Calu3 (cell line): Measurements from ENCODE around the gene PLEKHH3. TPM values are rescaled to one million over a fixed set of nuclear protein-coding genes. Genes with fewer than 3 reads are reported as not detected.

Experiments used
- BruUV-seq: library from RNA; stranded (reverse); fragments of 400-500 nt; replicated peaks from 2 replicates; lab custom pipeline; 2021; lab: Mats Ljungman, UMichigan
- CTCF ChIA-PET: fragments of 300-600 bp; sonication (Branson Sonifier 250); formaldehyde crosslinking; loops from one replicate; lab custom pipeline; 2022; ENCODE audit warnings: antibody characterized with exemption; lab: Charles Lee
- DNase-seq: peaks from one replicate; pipeline ENCODE4 v3.0.0; 2022
- H3K27ac Mint-ChIP-seq: one replicate; pipeline ENCODE4 v1.8.0; 2022; ENCODE audit warnings: mixed read lengths; ENCODE audit not compliant: unreplicated experiment
- H3K27me3 Mint-ChIP-seq: one replicate; pipeline ENCODE4 v1.8.0; 2022; ENCODE audit warnings: mixed read lengths; ENCODE audit not compliant: unreplicated experiment
- H3K36me3 Mint-ChIP-seq: one replicate; pipeline ENCODE4 v1.8.0; 2022; ENCODE audit warnings: mild to moderate bottlenecking, moderate library complexity, mixed read lengths; ENCODE audit not compliant: insufficient read depth, unreplicated experiment
- H3K4me1 Mint-ChIP-seq: one replicate; pipeline ENCODE4 v1.8.0; 2022; ENCODE audit warnings: mild to moderate bottlenecking, low read depth, mixed read lengths; ENCODE audit not compliant: unreplicated experiment
- H3K4me3 Mint-ChIP-seq: one replicate; pipeline ENCODE4 v1.8.0; 2022; ENCODE audit warnings: mild to moderate bottlenecking, low read depth, moderate library complexity, mixed read lengths; ENCODE audit not compliant: unreplicated experiment
- H3K9me3 Mint-ChIP-seq: one replicate; pipeline ENCODE4 v1.8.0; 2022; ENCODE audit warnings: low read depth, mixed read lengths; ENCODE audit not compliant: unreplicated experiment
- intact Hi-C: fragments of 100-400 bp; cut with micrococcal nuclease; formaldehyde crosslinking; loops from one replicate; pipeline ENCODE4 v1.10.0; 2022; ENCODE audit not compliant: unreplicated experiment
- microRNA-seq: library from miRNA; unstranded; fragments of <30 nt; microRNA quantifications from one replicate; pipeline ENCODE4 v1.2.0, GENCODE V29; 2022
- total RNA-seq: library from RNA; stranded (reverse); gene quantifications from 2 replicates; pipeline ENCODE4 v1.2.3, GENCODE V29; 2022
- TF ChIP-seq, protein P1 (sequence below): fragments of 200-600 bp; IDR thresholded peaks from one replicate; pipeline ENCODE4 v1.8.0; 2022; ENCODE audit warnings: antibody characterized with exemption; ENCODE audit not compliant: unreplicated experiment

Gene PLEKHH3
- total RNA-seq, 1 experiment from 2014 or later, result 35.2 TPM

GRCh38 chr17:42617956-42618431 lies 58.8 kb downstream of the PLEKHH3 start:
- intact Hi-C loops, result no loop called here
- no peak overlapping the region for H3K27ac Mint-ChIP-seq

More at GRCh38 chr17:42617956-42618431, 58.8 kb downstream of the PLEKHH3 start:
- no TSS peak for BruUV-seq
- Mint-ChIP-seq H3K9me3 (no peaks in the 10 kb centered on the region), H3K27me3 (no peaks in the 10 kb centered on the region), H3K36me3 (peaks cover 25% of the 10 kb centered on the region), H3K4me1 (peaks cover 12% of the 10 kb centered on the region), H3K4me3 (no peak overlapping the region)
- no peak for DNase-seq
- TF ChIP-seq, protein P1, sequence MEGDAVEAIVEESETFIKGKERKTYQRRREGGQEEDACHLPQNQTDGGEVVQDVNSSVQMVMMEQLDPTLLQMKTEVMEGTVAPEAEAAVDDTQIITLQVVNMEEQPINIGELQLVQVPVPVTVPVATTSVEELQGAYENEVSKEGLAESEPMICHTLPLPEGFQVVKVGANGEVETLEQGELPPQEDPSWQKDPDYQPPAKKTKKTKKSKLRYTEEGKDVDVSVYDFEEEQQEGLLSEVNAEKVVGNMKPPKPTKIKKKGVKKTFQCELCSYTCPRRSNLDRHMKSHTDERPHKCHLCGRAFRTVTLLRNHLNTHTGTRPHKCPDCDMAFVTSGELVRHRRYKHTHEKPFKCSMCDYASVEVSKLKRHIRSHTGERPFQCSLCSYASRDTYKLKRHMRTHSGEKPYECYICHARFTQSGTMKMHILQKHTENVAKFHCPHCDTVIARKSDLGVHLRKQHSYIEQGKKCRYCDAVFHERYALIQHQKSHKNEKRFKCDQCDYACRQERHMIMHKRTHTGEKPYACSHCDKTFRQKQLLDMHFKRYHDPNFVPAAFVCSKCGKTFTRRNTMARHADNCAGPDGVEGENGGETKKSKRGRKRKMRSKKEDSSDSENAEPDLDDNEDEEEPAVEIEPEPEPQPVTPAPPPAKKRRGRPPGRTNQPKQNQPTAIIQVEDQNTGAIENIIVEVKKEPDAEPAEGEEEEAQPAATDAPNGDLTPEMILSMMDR, result no peak
- CTCF ChIA-PET, result interaction anchor here (0.7 to 2.5 kb wide), 12 partner anchors 9 to 206 kb away, joined by 3 to 16 read pairs (median 7); partner anchors contain the start of genes BECN1, CNTNAP1, PLEKHH3 and PSMC3IP

Small RNA genes lying within 50 kb of the gene (microRNA-seq; reads per million reads assigned to microRNA genes)
- not detected for gene MIR6780A

Other genes starting within 250 kb of the PLEKHH3 start
- 140 and 141 TPM in 2 replicates for gene ATP6V0A1, start 218.1 kb downstream of the PLEKHH3 start, total RNA-seq
- gene NAGLU, start 140.8 kb downstream of the PLEKHH3 start, total RNA-seq, result 53.8 and 59.1 TPM in 2 replicates
- 0.88 and 1.0 TPM in 2 replicates for gene HSD17B1, start 124.1 kb downstream of the PLEKHH3 start, total RNA-seq
- 159 and 163 TPM in 2 replicates for gene COASY, start 114.8 kb downstream of the PLEKHH3 start, total RNA-seq
- 65.0 and 69.8 TPM in 2 replicates for gene MLX, start 109.9 kb downstream of the PLEKHH3 start, total RNA-seq
- gene PSMC3IP, start 99.3 kb downstream of the PLEKHH3 start, total RNA-seq, result 31.8 and 32.4 TPM in 2 replicates
- 71.2 and 80.6 TPM in 2 replicates for gene RETREG3, start 67.6 kb downstream of the PLEKHH3 start, total RNA-seq
- gene TUBG1, start 67.3 kb downstream of the PLEKHH3 start, total RNA-seq, result 130 and 133 TPM in 2 replicates
- 23.6 and 26.1 TPM in 2 replicates for gene TUBG2, start 17.7 kb downstream of the PLEKHH3 start, total RNA-seq
- 0.33 and 0.42 TPM in 2 replicates for gene CCR10, start 4.8 kb upstream of the PLEKHH3 start, total RNA-seq
- 1.2 and 1.3 TPM in 2 replicates for gene CNTNAP1, start 5.5 kb upstream of the PLEKHH3 start, total RNA-seq
- 43.3 and 45.5 TPM in 2 replicates for gene EZH1, start 68.0 kb upstream of the PLEKHH3 start, total RNA-seq
- not detected in 2 replicates for gene RAMP2, start 84.2 kb upstream of the PLEKHH3 start, total RNA-seq
- 93.9 and 101 TPM in 2 replicates for gene VPS25, start 96.5 kb upstream of the PLEKHH3 start, total RNA-seq
- gene WNK4, start 103.6 kb upstream of the PLEKHH3 start, total RNA-seq, result 0.33 and 0.73 TPM in 2 replicates
- 98.8 and 99.9 TPM in 2 replicates for gene COA3, start 121.7 kb upstream of the PLEKHH3 start, total RNA-seq
- 0.54 TPM in 1 of 2 replicates, not detected in the other for gene CNTD1, start 121.9 kb upstream of the PLEKHH3 start, total RNA-seq
- gene BECN1, start 147.3 kb upstream of the PLEKHH3 start, total RNA-seq, result 141 and 144 TPM in 2 replicates
- gene PSME3, start 156.4 kb upstream of the PLEKHH3 start, total RNA-seq, result 238 and 265 TPM in 2 replicates
- gene AOC2, start 167.6 kb upstream of the PLEKHH3 start, total RNA-seq, result 10.5 and 14.4 TPM in 2 replicates
- 3.5 and 7.4 TPM in 2 replicates for gene AOC3, start 174.2 kb upstream of the PLEKHH3 start, total RNA-seq
- not detected in 2 replicates for gene G6PC1, start 223.8 kb upstream of the PLEKHH3 start, total RNA-seq